ENCODE measurements around the gene CCDC106. TPM values are rescaled to one million over a fixed set of nuclear protein-coding genes. Genes with fewer than 3 reads are reported as not detected.
A peak's percentile ranks its signal among the peaks of the same experiment; 100 is the strongest.

Gene CCDC106
- total RNA-seq, 1 experiment from 2014 or later, result 17.4 TPM

DNA sequence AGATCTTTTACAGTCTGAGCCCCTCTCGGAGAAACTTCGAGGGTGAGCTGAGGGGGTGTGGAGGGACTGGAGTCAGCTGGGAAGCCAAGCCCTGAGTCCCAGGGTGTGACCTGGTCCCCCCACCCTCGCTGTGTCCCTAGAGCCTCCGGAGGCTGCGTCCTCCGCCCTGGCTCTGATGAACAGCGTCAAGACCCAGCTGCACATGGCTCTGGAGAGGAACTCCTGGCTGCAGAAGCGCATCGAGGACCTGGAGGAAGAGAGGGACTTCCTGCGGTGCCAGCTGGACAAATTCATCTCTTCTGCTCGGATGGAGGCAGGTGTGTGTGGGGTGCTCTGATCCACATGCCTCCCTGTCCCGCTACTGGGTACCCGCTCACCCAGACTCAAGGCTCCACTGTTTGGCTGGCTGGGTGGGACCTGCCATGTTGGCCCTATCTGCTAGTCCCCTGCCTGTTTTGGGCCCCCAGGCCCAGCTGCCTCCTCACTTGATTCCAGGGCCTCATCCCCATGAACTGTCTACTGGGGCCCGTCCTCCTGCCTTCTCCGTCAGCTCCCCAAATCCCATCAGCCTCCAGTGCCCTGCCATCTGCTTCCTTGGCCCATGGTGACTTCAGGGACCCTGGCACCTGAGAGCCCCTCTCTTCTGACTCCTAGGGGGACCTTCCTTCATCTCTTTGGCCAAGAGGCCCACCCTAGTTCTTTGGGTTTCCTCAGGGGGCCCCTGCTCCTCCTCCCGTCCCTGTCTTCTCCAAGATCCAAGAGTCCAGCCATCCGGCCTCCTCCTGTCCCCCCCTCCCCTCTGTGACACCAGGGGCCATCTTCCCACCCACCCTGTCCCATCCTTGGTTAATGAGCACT, 1.5 kb downstream of the CCDC106 start:
- ChIA-PET CTCF (interaction anchor here (0.6 kb wide), 1 partner anchor 11 kb away, joined by 3 read pairs; no protein-coding TSS in a partner anchor), POLR2A (no interaction called here)
- Histone ChIP-seq H3K4me3 (ENCODE audit: low read depth, low read length) (no peak overlapping the region), H3K9me3 (no peaks in the 10 kb centered on the region), H3K27me3 (replicated peaks; ENCODE audit: control insufficient read depth, insufficient read depth, low read length) (no peaks in the 10 kb centered on the region), H3K4me1 (peaks cover 3% of the 10 kb centered on the region; the same call in 1 of the 2 replicates), H3K36me3 (ENCODE audit: control insufficient read depth, insufficient read depth, low read length) (no peaks in the 10 kb centered on the region)
- Mint-ChIP-seq H3K4me3 (ENCODE audit: unreplicated experiment) (peak overlapping the region; percentile 82), H3K36me3 (ENCODE audit: insufficient read depth, unreplicated experiment) (peaks cover 75% of the 10 kb centered on the region), H3K4me1 (ENCODE audit: low read depth, unreplicated experiment) (peaks cover 2% of the 10 kb centered on the region), H3K27ac (ENCODE audit: unreplicated experiment) (peak overlapping the region; percentile 78), H3K27me3 (ENCODE audit: insufficient read depth, unreplicated experiment) (no peaks in the 10 kb centered on the region), H3K9me3 (ENCODE audit: unreplicated experiment) (no peaks in the 10 kb centered on the region)
- BruUV-seq (replicated peaks), result no TSS peak
- intact Hi-C loops (cut with micrococcal nuclease; ENCODE audit: unreplicated experiment), result loop anchor here (10.0 kb wide), 1 partner anchor 495 kb away; the partner anchor contains the start of gene ZNF444
- TF ChIP-seq, protein P1, sequence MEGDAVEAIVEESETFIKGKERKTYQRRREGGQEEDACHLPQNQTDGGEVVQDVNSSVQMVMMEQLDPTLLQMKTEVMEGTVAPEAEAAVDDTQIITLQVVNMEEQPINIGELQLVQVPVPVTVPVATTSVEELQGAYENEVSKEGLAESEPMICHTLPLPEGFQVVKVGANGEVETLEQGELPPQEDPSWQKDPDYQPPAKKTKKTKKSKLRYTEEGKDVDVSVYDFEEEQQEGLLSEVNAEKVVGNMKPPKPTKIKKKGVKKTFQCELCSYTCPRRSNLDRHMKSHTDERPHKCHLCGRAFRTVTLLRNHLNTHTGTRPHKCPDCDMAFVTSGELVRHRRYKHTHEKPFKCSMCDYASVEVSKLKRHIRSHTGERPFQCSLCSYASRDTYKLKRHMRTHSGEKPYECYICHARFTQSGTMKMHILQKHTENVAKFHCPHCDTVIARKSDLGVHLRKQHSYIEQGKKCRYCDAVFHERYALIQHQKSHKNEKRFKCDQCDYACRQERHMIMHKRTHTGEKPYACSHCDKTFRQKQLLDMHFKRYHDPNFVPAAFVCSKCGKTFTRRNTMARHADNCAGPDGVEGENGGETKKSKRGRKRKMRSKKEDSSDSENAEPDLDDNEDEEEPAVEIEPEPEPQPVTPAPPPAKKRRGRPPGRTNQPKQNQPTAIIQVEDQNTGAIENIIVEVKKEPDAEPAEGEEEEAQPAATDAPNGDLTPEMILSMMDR (IDR thresholded peaks at IDR 0.05; ENCODE audit: insufficient read depth in 1 of 2, low read depth in 1 of 2, low read length in 1 of 2, severe bottlenecking in 1 of 2, unreplicated experiment in 1 of 2), result no peak
- DNase-seq, result no peak

DNA sequence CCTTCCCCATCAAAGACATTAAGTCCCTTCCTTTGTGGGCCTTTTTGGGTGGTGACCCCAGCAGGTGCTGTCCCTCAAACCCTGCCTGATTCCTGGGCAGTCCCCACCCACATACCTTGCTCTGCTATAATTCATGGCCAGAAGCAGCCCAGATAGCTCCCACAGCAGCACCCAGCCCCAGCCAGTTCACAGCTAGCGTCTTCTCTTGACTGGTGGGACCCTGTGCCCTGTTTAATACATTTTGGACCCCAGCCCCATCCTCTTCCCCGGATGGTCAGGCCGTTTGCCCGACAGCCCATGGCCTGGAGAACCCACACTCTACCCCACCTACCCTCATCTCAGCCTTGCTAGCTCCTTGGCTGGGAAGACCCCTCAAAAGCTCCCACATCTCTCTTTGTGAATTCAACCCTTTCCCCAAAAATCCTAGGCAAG, 2.1 kb downstream of the CCDC106 start:
- Mint-ChIP-seq H3K27ac (ENCODE audit: unreplicated experiment) (peak overlapping the region; percentile 48), H3K36me3 (ENCODE audit: insufficient read depth, unreplicated experiment) (peaks cover 75% of the 10 kb centered on the region), H3K4me3 (ENCODE audit: unreplicated experiment) (peak overlapping the region; percentile 82), H3K9me3 (ENCODE audit: unreplicated experiment) (no peaks in the 10 kb centered on the region), H3K27me3 (ENCODE audit: insufficient read depth, unreplicated experiment) (no peaks in the 10 kb centered on the region), H3K4me1 (ENCODE audit: low read depth, unreplicated experiment) (no peaks in the 10 kb centered on the region)
- TF ChIP-seq, protein P1 (IDR thresholded peaks at IDR 0.05; ENCODE audit: insufficient read depth in 1 of 2, low read depth in 1 of 2, low read length in 1 of 2, severe bottlenecking in 1 of 2, unreplicated experiment in 1 of 2), result no peak
- intact Hi-C loops (cut with micrococcal nuclease; ENCODE audit: unreplicated experiment), result loop anchor here (10.0 kb wide), 1 partner anchor 495 kb away; the partner anchor contains the start of gene ZNF444
- ChIA-PET CTCF (interaction anchor here (0.6 kb wide), 1 partner anchor 12 kb away, joined by 3 read pairs; no protein-coding TSS in a partner anchor), POLR2A (no interaction called here)
- Histone ChIP-seq H3K4me3 (ENCODE audit: low read depth, low read length) (no peak overlapping the region), H3K9me3 (no peaks in the 10 kb centered on the region), H3K36me3 (ENCODE audit: control insufficient read depth, insufficient read depth, low read length) (no peaks in the 10 kb centered on the region), H3K27me3 (replicated peaks; ENCODE audit: control insufficient read depth, insufficient read depth, low read length) (no peaks in the 10 kb centered on the region), H3K4me1 (0 out of 2 replicates have a peak, but pooled peaks cover 3% of the 10 kb centered on the region)
- BruUV-seq (replicated peaks), result no TSS peak
- no peak for DNase-seq

DNA sequence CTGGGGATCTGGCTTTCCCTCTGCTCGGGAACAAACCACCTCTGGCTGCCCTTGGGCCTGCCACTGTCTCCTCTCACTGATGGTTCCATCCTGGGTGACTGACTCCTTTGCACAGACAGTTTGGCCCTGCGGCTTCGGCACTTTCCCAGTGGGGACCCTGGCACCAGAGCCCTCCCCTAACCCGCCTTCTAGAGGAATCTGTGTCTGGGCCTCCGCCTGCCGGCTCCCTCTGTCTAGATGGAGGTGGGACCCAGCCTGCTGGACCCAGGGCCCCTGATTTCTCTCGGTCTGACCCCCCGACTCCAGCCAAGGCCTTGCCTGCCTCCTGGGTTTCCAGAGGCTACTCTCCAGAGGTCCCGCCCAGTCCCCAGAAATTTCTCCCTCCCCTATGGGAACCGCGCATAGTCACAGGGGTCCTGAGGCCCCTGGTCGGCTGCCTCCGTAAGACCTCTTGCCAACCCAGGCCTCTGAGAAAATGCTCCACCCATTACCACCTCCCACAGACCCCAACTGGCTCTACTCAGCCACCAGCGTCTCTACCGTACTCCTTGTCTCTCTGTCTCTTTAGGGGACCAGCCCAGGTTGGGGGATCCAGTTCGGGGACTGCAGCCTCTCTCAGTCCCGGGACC, 2.7 kb downstream of the CCDC106 start:
- POLR2A ChIA-PET, result no interaction called here
- Mint-ChIP-seq H3K36me3 (ENCODE audit: insufficient read depth, unreplicated experiment) (peaks cover 75% of the 10 kb centered on the region), H3K4me3 (ENCODE audit: unreplicated experiment) (no peak overlapping the region), H3K4me1 (ENCODE audit: low read depth, unreplicated experiment) (no peaks in the 10 kb centered on the region), H3K27ac (ENCODE audit: unreplicated experiment) (peak overlapping the region; percentile 36), H3K9me3 (ENCODE audit: unreplicated experiment) (no peaks in the 10 kb centered on the region), H3K27me3 (ENCODE audit: insufficient read depth, unreplicated experiment) (no peaks in the 10 kb centered on the region)
- TF ChIP-seq, protein P1 (IDR thresholded peaks at IDR 0.05; ENCODE audit: insufficient read depth in 1 of 2, low read depth in 1 of 2, low read length in 1 of 2, severe bottlenecking in 1 of 2, unreplicated experiment in 1 of 2), result no peak
- DNase-seq, result no peak
- no peaks in the 10 kb centered on the region for H3K27me3 ChIP-seq (replicated peaks; ENCODE audit: control insufficient read depth, insufficient read depth, low read length)
- H3K4me3 ChIP-seq (ENCODE audit: low read depth, low read length), result no peak overlapping the region
- no peaks in the 10 kb centered on the region for H3K36me3 ChIP-seq (ENCODE audit: control insufficient read depth, insufficient read depth, low read length)
- H3K4me1 ChIP-seq, result 0 out of 2 replicates have a peak, but pooled peaks cover 3% of the 10 kb centered on the region
- no TSS peak for BruUV-seq (replicated peaks)
- intact Hi-C loops (cut with micrococcal nuclease; ENCODE audit: unreplicated experiment), result loop anchor here (10.0 kb wide), 1 partner anchor 494 kb away; the partner anchor contains the start of gene ZNF444
- CTCF ChIA-PET, result no interaction called here
- H3K9me3 ChIP-seq, result no peaks in the 10 kb centered on the region
